ENCODE measurements around the gene KDM1A. TPM values are rescaled to one million over a fixed set of nuclear protein-coding genes. Genes with fewer than 3 reads are reported as not detected.

KDM1A gene
- total and polyA plus RNA-seq, 9 of the 15 experiments (the other 6 are each of a cell fraction or from before 2014, with no cell fraction given), result 59.2 to 181 (median 168) TPM

- Histone ChIP-seq H3K79me2 (ENCODE audit: control insufficient read depth, insufficient read depth, low read length) (no peaks in the 10 kb centered on the region; the same call in 2 of the 3 replicates), H3K27ac (ENCODE audit: extremely low read depth, low read depth, low read length) (peak overlapping the region; percentile 31; the same call in 1 of the 3 replicates), H2AFZ (ENCODE audit: low read depth, low read length) (no peak overlapping the region), H3K4me1 (replicated peaks in 1 of 2; ENCODE audit: control insufficient read depth in 2 of 2, insufficient read depth in 2 of 2, low read length in 2 of 2) (peaks cover 0 to 24% of the 10 kb centered on the region in 2 experiments; a peak in 4 of 5 replicates), H3K9me1 (ENCODE audit: control insufficient read depth, insufficient read depth, low read length) (no peaks in the 10 kb centered on the region), H3K27me3 (ENCODE audit: control insufficient read depth in 2 of 2, insufficient read depth in 2 of 2, low read length in 2 of 2) (no peaks in the 10 kb centered on the region), H3K9me3 (replicated peaks; ENCODE audit: control insufficient read depth, insufficient read depth, low read depth, low read length) (no peaks in the 10 kb centered on the region), H3K4me2 (ENCODE audit: insufficient read depth, low read length) (no peak overlapping the region), H3K9ac (ENCODE audit: insufficient read depth in 1 of 2, low read depth in 2 of 2, low read length in 2 of 2) (no peak overlapping the region), H3K36me3 (ENCODE audit: control insufficient read depth, insufficient read depth, low read length) (peaks cover 7% of the 10 kb centered on the region; the same call in 1 of the 3 replicates), H4K20me1 (replicated peaks; ENCODE audit: control insufficient read depth, insufficient read depth, low read length) (peaks cover 9% of the 10 kb centered on the region; the same call in 1 of the 2 replicates), H3K4me3 (no peak overlapping the region)
- no TSS peak for BruUV-seq (replicated peaks)
- WGBS (ENCODE audit: insufficient coverage, low coverage, missing lambda C conversion rate), result 25% methylated on average over 10 of the region's 10 CpGs
- POLR2A ChIA-PET, result interaction anchor here (0.5 to 2.1 kb wide), 11 partner anchors 9 to 130 kb away, joined by 3 to 15 read pairs (median 5); no protein-coding TSS in a partner anchor
- in situ Hi-C loops (cut with MboI) (loop anchor here (5.0 kb wide), 1 partner anchor 174 kb away; no protein-coding TSS in a partner anchor), intact Hi-C loops (cut with micrococcal nuclease) (no loop called here)
- ATAC-seq (peak; percentile 91), DNase-seq (ENCODE audit: extremely low read depth in 1 of 4, low spot score in 3 of 4) (peak; percentile 40 to 82 (median 58)), FAIRE-seq (peak; percentile 83)
- CTCF ChIA-PET (ENCODE audit: low intra/inter-chr PET ratio), result interaction anchor here (7.0 kb wide), 1 partner anchor 80 kb away, joined by 141 read pairs; no protein-coding TSS in a partner anchor
- TF ChIP-seq ARID1B (IDR thresholded peaks at IDR 0.05) (peak; percentile 85), MCM2 (IDR thresholded peaks at IDR 0.05; ENCODE audit: low read depth) (no peak), EP300 (IDR thresholded peaks at IDR 0.05; ENCODE audit: low read length) (peak; percentile 80; the same call in 1 of the 2 replicates), HNRNPLL (IDR thresholded peaks at IDR 0.05; ENCODE audit: low read depth, low read length, poor library complexity, severe bottlenecking) (peak; percentile 58), CTBP1 (IDR thresholded peaks at IDR 0.05; ENCODE audit: borderline replicate concordance) (peak; percentile 76), HINFP (tag; conservative IDR thresholded peaks at IDR 0.05; ENCODE audit: low read depth) (peak; percentile 65), TEAD4 (IDR thresholded peaks at IDR 0.05; ENCODE audit: low read length) (peak; percentile 65), TEAD4 (CRISPR knock-in tag; IDR thresholded peaks at IDR 0.05; ENCODE audit: borderline replicate concordance) (no peak), MEIS2 (IDR thresholded peaks at IDR 0.05; ENCODE audit: partially characterized antibody) (peak; percentile 94), SIX5 (IDR thresholded peaks at IDR 0.05; ENCODE audit: borderline replicate concordance in 1 of 2, insufficient read depth in 1 of 2, low read depth in 1 of 2, low read length in 2 of 2) (no peak), GATA2 (CRISPR knock-in tag; IDR thresholded peaks at IDR 0.05) (peak; percentile 59; the same call in 1 of the 2 replicates)
Measured at GRCh38 chr1:23103001-23103889, 84.0 kb downstream of the KDM1A start.

All from K562 (cell line).